NCI-H82 (cell line): ENCODE measurements around the gene MRPS23.

Source experiments
- DNase-seq: peaks from one replicate; lab custom pipeline; 2025; lab: John Stamatoyannopoulos, UW

The MRPS23 gene

DNA sequence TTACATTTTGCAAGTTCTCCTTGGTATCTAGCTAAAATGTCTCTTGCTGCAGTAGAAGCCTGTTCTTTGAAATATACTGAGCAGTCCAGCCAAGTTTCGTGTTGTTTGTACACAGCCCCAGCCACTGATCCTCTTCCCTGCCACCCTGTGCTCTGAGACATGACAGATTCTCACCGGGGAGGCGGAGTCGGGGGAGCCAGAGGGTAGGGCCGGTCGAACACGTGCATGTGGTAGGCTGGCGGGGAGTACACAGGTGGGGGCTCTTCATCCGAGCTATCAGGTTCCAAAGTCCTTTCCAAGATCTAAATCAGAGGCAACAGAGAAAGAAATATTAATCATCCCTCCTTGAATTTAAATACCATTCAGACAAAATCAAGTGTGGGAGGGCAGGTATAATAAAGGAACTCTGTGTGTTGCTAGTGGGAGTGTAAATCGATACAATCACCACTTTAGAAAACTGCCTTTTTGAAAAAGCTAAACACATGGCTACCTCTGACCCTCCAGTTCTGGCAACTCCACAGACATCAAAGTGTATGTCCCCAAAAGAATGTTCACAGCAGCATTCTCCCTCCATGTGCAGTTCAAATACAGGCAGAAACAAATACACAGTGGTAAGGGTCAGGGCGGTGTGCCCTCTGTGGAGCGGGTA, 29.7 kb upstream of the MRPS23 start:
- peak; percentile 95 for DNase-seq

DNA sequence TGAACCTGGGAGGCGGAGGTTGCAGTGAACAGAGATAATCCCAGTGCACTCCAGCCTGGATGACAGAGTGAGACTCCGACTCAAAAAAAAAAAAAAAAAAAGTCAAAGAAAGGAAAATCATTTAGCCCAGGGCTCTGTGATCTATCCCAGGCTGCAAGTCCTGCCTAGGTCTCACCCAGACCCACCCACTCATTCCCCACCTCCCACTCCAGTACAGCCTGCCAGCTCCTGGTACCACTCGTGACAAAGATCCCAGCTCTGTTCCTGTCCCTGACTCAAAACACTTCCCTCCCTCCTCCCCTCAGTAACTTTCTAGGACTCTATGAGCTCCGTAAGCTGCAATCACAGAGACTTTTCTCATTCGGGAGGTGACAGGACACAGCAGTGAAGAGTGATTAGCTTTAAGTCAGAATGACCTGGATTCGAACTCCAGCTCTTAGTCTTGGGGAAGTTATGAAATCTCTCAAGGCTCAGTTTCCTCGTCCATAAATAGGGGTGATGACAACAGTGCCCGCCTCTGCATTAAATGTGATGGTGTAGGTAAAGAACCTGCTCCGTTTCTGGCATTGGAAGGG, 28.0 kb upstream of the MRPS23 start:
- no peak for DNase-seq

DNA sequence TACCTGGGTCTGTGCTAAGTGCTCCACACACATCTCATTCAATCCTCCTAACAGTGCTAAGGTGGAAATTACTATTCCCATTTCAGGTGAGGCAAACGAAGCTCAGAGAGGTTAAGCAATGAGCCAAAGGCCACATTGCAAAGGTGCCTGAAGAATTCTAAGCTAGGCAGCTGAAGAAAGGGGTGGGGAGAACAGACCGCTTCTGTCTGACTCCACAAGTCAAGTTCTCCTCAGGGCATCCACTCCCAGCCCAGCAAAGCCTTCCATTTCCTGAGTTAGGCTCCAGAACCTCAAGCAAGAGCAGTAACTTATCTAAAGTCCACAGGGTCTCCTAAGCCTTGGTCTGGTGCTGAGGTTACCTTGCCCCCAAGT, 27.0 kb upstream of the MRPS23 start:
- DNase-seq, result no peak

DNA sequence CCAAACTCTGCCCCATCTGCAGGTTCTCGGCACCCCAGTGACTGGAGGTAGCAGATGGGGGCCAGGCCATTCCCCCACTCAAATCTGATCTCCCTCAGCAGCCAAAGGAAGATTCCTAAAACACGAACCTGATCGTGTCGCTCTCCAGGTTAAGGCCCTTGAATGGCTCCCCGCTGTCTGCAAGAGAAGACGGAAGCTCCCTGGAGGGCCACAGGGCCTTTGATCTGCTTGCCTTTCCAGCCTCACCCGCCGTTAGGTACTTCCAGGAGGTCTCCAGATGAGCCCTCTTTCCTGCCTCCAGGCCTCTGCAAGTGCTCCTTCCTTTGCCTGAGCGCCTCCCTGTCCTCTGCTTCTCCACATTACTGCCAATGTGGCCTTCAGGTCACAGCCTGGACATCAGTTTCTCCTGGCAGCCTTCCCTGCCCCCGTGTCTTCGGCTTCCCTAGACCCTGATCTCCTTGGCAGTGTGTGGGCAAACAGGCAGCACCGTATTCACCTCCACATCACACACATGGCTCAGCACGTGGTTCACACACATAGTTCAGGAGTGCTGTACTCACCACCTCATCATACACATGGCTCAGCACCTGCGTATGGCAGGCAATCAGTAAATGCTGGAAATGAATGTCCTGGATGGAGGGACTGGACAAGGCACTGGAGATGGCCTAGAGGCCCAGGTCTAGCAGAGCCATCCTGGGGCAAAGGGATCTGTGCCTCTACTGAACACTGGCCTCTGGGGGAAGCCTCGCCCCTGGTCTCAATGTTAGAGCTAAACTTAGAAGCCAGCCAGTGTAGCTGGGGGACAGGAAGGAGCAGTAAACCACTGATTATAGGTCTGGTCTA, 26.4 kb upstream of the MRPS23 start:
- no peak for DNase-seq

DNA sequence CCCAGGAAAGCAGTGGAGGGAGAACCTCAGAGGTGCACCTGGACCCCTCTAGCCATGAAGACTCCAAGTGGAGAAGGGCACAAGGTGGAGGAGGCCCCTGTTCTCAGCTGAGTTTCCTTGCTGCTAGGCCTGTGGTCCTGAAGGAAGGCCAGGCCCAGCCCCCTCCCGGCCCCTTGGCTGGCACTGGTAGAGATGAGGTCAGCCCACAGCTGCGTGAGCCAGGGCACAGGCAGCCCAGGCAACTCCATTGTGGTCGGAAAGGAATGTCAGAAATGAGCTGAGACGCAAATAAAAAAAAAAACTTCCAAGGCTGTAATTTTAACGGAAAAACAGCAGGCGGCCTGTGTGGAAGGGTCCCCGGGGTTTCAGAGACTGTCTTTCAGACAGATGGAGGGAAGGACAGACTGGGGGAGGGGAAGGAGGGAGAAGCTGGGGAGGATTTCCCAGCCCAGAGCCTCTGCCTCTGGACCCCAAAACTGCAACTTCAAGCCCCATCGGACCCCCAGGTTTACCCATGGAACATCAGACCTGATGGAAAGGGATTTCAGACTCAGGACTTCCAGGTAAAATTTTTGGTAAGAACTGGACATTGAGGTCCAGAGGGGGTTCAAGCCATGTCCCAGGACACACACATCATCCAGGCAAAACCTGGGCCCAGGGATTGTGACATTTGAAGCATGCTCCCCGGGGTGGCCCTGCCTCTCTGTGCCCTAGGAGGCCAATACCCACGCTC, 25.6 kb upstream of the MRPS23 start:
- peak; percentile 87 for DNase-seq

DNA sequence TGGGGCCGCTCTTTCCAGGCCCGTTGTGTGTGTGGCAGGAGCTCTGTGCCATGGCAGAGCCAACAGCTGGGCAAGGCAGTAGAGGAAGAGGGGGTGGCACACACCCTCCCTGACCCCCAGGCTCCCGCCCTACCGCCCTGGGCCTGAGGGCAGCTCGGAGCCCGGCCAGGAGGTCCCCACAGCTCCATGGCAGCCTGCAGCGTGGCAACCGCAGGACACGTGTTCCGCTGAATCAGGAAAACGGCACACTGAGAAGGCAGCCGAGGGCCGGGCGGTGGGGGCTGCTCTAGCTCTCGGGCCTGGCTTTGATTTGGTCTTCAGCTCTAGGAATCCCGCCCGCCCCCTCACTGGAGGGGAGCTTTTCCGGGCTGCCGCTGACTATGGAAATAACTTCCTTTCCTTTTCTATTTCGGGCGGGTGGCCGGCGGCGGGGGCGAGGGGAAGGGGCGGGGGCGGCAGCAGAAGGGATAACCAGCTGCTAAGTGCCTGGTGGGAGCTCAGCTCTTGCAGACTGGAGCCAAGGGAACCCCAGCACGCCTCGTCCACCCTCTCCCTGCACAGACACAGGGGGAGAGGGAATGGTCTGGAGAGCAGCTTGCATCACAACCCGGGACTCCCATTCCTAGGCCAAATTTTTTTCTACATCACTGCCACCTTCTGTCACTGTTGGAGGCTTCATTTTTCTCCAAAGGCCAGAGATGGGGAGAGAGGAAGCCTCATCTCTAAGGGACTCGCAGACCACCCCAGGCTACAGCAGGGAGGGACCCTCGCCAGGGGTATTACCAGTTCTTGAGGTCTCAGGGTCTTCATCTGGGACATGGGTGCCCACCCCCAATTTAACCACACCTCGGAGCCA, 24.8 kb upstream of the MRPS23 start:
- peak; percentile 96 for DNase-seq

DNA sequence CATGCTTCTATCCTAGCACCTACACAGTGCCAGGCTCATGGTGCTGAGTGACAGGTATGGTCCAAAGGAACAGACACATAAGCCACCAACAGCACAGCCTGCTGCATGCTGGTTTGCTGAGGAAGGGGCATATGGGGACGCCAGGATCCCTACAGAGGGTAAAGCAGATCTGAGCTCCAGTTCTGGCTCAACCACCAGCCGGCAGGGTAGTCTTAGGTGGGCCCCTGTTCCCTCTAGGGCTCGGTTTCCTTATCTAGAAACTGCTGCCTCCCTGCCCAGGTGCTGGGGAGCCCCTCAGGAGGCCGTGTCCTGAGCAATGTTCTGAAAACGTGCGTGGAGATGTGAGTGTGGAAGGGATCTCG, 24.2 kb upstream of the MRPS23 start:
- peak; percentile 67 for DNase-seq

DNA sequence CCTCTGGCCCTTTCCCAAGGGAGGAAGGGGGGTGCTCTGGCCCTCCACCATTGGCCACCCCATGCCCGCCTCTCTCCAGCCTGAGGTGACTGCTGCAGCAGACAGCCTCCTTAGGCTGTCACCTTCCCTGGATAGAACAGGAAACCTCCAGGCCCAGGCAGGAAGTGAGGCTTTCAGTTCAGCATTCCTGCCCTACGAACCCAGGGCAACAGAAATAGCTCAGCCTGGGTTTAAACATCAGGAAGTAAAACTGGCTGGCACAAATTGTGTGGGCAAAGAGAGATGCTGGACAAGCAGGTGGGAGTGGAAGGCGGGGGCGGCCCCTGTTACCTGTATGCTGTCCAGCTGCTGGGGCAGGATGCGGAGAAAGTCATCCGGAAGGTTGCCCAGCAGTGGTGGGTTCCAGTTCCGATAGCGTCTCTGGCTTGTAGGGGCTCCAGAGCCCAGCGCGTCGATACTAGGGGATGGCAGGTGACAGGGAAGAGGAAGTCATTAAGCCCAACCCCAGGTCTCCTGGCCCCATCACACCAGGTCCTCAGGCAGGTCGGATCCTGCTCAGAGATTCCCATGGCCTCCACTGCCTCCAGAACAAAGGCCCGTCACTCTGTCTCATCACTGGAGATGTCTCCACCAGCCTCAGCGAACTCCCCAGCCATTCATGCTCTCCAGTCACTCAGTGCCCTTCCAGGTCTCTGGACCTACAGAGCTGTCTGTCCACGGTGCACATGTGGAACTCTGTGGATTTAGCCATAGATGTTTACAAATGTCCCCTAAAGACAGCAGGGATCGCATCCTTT, 23.6 kb upstream of the MRPS23 start:
- DNase-seq, result no peak

DNA sequence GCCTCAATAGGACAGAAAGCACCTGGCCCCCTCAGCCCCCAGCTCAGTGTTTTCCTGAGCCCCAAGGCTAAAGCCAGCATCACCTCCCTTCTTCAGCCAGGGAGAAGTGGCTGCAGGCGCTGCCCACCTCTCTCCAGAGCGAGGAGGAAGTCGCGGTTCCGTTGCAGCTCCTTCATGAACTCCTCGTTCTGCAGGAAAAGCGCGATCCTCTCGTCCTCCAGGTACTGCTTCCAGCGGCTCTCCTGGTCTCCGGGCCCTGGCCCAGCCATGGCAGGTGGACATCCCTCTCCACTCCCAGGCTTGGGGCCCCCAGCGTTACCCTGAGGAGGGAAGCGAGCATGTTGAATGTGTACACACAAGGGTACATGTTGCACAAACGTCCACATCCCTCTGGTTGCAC, 22.7 kb upstream of the MRPS23 start:
- no peak for DNase-seq

DNA sequence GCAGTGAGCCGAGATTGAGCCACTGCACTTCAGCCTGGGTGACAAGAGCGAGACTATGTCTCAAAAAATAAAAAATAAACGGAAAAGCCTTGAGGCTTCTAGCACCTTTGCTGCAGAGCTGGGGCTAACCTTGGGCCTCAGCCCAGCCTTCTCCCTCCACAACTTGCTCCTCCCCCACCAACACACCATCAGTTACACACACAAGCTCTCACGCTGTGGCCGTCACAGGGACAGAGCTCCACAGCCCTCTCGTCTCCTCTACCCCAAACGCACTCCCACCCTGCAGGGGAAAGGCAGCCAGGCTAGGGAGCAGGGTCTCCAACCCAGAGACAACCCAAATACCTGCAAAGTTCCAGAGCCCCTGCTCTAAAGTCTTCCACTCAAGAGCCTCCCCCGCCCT, 22.0 kb upstream of the MRPS23 start:
- peak; percentile 41 for DNase-seq

DNA sequence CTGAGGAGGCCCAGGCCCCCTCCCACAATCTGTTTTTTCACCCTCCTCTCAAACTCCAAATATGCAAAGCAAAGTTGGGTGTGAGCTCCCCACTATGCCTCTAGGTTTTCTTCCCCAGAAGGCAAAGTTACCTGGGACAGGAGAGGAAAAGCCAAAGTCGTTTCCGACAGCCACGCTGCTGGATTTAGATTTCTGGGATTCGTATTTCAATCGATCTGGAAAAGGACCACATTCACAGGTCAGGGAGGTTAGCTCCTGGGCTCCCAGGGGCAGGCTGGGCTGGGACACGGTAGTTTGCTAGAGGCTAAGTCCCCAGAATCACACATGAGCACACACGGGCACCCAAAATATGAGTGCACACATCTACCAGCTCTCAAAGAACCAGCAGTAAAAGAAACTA, 21.3 kb upstream of the MRPS23 start:
- DNase-seq, result no peak

DNA sequence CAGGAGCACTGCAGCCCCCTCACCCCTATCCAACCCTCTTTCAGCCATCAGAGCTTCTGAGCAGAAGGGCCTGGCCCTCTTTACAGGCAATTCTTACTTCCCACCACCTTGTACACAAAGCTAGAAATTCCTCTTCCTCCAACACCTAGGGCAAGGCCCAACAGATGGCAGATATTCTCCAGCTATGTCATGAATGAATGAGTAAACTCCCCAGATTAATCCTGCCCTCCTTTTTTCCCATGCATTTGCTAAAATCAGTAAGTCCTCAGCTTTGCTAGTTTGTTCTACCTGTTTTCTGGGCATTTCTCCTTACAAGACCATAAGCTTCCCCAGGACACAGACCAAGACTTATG, 20.4 kb upstream of the MRPS23 start:
- DNase-seq, result peak; percentile 89

DNA sequence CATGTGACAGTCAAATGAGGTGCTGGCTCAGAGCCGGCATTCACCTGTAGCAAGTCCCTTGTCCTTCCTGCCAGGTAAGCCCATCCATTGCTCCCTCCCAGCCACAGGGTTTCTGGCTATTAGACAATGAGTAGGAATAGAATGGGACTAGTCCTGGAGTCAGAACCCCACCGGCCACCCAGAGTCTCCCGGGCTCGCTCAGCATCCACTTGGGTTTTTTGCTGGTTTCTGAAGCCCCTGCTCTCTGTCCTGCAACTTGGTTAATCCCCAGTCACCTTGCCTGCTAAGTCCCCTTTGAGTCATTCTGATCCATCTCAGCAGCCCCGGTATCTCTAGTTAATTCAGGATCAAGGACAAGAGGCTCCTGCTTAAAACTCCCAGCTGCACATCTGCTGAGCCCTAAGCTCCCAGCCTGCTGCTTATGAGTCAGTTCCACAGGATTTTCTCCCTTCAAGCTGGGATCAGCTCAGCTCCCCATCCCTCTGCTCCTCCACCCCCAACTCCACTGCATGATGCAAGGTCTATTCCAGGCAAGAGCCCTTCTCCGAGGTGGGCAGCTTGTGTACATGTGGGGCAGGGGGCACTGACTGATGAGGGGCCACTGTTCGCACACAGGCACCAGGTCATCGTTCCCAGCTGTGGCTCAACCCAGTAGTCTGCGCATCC, 19.9 kb upstream of the MRPS23 start:
- peak; percentile 100 for DNase-seq

DNA sequence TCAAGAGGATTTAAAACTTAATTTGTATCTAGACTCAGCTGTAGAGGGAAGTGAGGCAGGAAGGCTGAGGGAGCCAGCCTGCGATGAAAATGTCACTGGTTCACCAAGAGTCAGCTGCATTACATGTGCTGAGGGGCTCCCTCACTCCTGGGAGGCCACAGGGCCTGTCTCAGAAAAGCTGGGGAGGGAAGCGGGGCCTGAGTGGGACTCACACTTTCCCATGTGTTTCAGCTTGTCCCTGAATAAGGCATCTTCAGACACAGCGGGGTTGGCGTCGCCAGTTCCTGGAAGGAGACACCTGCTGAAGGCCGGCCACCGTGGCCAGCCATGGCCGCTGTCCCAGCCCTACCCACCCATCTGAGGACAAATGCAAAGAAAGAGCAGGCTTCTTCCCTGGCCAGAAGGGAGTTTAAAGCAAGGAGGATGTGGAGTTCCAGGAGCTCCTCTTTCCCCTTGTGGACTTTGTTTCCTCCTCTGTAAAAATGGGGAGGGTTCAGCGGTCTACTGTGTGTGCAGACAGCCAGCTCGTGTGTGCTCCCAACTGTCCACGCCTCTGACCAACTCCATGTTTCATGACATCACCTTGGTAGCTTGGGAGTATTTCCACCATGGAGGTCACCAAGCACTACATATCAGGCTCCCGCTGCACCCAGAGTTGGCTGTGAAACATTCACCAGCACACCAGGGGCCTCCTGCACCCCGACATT, 19.2 kb upstream of the MRPS23 start:
- DNase-seq, result peak; percentile 62

DNA sequence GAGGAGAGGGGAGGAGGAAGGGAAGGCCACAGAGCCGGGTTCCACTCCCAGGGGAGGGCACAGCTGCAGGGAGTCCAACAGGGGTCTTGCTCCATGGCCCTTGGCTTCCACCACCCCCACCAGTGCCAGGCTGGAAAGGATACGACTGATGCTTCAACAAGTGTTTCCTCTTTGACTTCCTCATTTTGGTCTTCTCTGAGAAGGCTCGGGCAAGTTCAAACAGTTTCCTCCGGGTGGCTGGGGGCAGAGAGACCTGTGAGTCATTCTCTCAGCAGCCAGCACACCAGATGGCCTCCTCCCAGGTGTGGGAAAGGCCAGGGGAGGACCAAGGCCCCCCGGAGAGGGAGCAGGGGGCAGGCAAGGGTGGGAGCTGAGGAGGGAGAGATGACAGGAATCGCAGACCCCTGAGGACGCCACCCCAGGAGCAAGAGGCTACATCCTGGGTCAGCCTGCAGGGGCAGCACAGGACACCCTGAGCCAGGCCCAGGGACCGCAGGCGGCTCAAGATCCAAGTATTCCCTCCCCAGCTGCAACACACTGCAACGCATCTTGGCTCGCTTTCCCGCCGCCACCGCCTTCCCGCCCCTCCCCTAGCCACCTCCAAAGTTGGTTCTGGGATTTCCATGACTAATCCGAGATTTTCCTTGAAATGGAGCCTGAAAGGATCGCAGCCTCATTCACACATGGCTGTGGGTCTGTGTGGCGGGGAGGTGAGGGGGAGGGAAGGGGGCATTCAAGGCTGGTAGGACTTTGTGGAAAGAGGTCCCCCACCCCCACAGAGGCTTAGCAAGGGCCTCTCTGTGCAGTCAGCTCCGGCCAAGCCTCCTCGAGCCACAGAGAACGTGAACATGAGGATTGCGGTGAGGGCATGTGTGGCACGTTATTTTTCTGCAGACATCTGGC, 18.4 kb upstream of the MRPS23 start:
- peak; percentile 100 for DNase-seq

DNA sequence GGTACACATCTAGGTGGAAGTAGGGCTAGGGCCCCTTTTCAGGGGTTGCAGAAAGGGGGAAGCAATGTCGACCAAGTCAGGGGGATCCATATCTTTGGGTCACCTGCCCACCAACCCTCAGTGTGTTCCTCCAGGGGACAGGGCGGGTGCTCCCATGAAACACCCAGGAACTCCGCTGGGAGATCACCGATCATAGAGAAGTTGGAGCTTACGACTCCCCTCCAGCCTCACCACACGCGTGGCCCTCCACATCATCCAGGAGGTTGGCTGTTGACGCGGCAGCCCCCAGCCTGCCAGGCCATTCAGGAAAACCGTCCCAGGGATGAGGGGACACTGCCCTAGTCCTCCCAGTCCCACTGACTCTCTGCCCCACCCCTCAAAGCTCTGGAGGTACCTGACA, 17.3 kb upstream of the MRPS23 start:
- DNase-seq, result no peak

DNA sequence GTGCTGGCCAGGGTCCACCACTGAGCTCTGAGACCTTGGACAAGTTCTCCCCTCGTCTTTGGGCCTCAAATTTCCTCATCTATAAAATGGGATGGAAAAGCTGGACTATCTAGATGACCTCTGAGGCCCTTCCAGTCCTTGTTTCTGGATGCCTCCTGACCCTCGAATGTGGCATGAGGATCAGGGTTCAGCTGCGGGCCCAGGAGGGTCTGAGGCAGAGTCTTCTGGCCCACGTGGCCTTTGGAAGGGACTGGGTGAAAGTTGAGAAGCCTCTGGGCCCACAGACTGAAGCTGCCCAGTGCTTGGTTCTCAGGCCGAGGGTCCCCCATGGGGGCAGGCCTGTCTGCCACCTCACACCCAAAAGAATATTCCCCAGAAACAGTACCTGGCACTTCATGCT, 16.9 kb upstream of the MRPS23 start:
- no peak for DNase-seq

DNA sequence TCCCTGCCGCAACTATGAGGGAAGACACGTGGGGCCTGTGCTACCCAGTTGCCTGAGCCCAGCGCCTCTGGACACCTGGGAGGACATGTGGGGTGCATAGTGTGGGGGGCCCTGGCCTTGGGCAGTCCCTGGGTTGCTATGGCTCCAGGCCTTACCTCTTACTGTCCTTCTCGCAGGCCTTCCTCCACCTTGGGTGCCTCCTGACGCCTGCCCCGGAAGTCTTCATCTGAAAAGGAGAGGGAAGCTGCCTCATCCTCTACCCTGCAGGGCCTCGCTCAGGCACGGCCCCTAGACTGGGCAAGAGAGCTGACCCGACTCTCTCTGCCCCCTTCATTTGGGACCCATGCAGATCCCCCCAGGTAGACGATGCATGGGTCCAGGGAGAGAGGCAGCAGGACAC, 16.5 kb upstream of the MRPS23 start:
- no peak for DNase-seq

DNA sequence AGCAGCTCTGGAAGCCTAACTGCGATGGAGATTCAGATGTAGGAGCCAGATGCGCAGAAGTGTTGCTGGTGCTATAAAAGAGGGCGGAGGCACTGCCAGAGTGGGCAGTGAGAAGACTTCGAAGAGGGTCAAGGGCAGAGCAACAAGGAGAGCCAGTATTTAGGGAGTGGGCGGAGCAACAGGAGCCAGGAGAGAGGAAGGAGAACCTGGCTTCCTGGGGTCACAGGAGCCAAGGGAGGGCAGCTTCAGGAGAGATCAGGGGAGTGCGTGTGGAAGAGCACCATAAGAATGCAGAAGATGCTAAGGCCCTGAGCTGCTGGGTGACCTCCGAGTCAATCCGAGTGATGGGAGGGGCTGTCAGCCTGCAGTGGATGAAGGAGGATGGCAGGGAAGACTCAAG, 14.4 kb upstream of the MRPS23 start:
- DNase-seq, result no peak
